ENCODE measurements around the gene STAB1. TPM values are rescaled to one million over a fixed set of nuclear protein-coding genes. Genes with fewer than 3 reads are reported as not detected.

The STAB1 gene
- total RNA-seq, 1 donor from 2014 or later, result 6.3 TPM

GRCh38 chr3:52456169-52456799 is 38.9 kb upstream of the STAB1 start:
- peaks cover 10% of the 10 kb centered on the region for H3K27me3 Mint-ChIP-seq (ENCODE audit: unreplicated experiment)
- H3K4me1 Mint-ChIP-seq (ENCODE audit: low read depth, unreplicated experiment), result peaks cover 24% of the 10 kb centered on the region
- H3K4me3 Mint-ChIP-seq (ENCODE audit: unreplicated experiment), result peak overlapping the region; percentile 96
- peaks cover 13% of the 10 kb centered on the region for H3K9me3 Mint-ChIP-seq (ENCODE audit: unreplicated experiment)
- H3K27ac Mint-ChIP-seq (ENCODE audit: unreplicated experiment), result peak overlapping the region; percentile 92
- no peak for DNase-seq
- TF ChIP-seq CTCF (IDR thresholded peaks at IDR 0.05; ENCODE audit: partially characterized antibody, unreplicated experiment), result no peak
- peaks cover 4% of the 10 kb centered on the region for H3K36me3 Mint-ChIP-seq (ENCODE audit: unreplicated experiment)

GRCh38 chr3:52456800-52457183 is 38.3 kb upstream of the STAB1 start:
- H3K27me3 Mint-ChIP-seq (ENCODE audit: unreplicated experiment), result peaks cover 10% of the 10 kb centered on the region
- DNase-seq, result no peak
- peaks cover 13% of the 10 kb centered on the region for H3K9me3 Mint-ChIP-seq (ENCODE audit: unreplicated experiment)
- H3K36me3 Mint-ChIP-seq (ENCODE audit: unreplicated experiment), result peaks cover 4% of the 10 kb centered on the region
- peak overlapping the region; percentile 92 for H3K27ac Mint-ChIP-seq (ENCODE audit: unreplicated experiment)
- H3K4me3 Mint-ChIP-seq (ENCODE audit: unreplicated experiment), result peak overlapping the region; percentile 96
- TF ChIP-seq CTCF (IDR thresholded peaks at IDR 0.05; ENCODE audit: partially characterized antibody, unreplicated experiment), result no peak
- H3K4me1 Mint-ChIP-seq (ENCODE audit: low read depth, unreplicated experiment), result peaks cover 21% of the 10 kb centered on the region

- H3K4me1 Mint-ChIP-seq (ENCODE audit: low read depth, unreplicated experiment), result peaks cover 21% of the 10 kb centered on the region
- peak overlapping the region; percentile 96 for H3K4me3 Mint-ChIP-seq (ENCODE audit: unreplicated experiment)
- H3K9me3 Mint-ChIP-seq (ENCODE audit: unreplicated experiment), result peaks cover 13% of the 10 kb centered on the region
- peaks cover 4% of the 10 kb centered on the region for H3K36me3 Mint-ChIP-seq (ENCODE audit: unreplicated experiment)
- H3K27ac Mint-ChIP-seq (ENCODE audit: unreplicated experiment), result no peak overlapping the region
- no peak for DNase-seq
- peaks cover 10% of the 10 kb centered on the region for H3K27me3 Mint-ChIP-seq (ENCODE audit: unreplicated experiment)
- TF ChIP-seq CTCF (IDR thresholded peaks at IDR 0.05; ENCODE audit: partially characterized antibody, unreplicated experiment), result no peak
Measured at GRCh38 chr3:52458031-52458760, 36.9 kb upstream of the STAB1 start.

GRCh38 chr3:52458770-52459545 is 36.2 kb upstream of the STAB1 start:
- DNase-seq, result no peak
- Mint-ChIP-seq H3K4me3 (ENCODE audit: unreplicated experiment) (no peak overlapping the region), H3K4me1 (ENCODE audit: low read depth, unreplicated experiment) (peaks cover 17% of the 10 kb centered on the region), H3K36me3 (ENCODE audit: unreplicated experiment) (peaks cover 4% of the 10 kb centered on the region), H3K27ac (ENCODE audit: unreplicated experiment) (no peak overlapping the region), H3K9me3 (ENCODE audit: unreplicated experiment) (peaks cover 10% of the 10 kb centered on the region), H3K27me3 (ENCODE audit: unreplicated experiment) (peaks cover 10% of the 10 kb centered on the region)
- no peak for TF ChIP-seq CTCF (IDR thresholded peaks at IDR 0.05; ENCODE audit: partially characterized antibody, unreplicated experiment)
